ENCODE data around the gene TAS2R4. TPM values are rescaled to one million over a fixed set of nuclear protein-coding genes. Genes with fewer than 3 reads are reported as not detected.

Gene TAS2R4
- polyA plus RNA-seq, 1 donor from 2014 or later, result 2.3 TPM

GRCh38 chr7:141739250-141739649, 37.2 kb upstream of the TAS2R4 start:
- H3K9ac ChIP-seq (ENCODE audit: low read length), result peak overlapping the region; percentile 83

GRCh38 chr7:141742229-141742628, 34.2 kb upstream of the TAS2R4 start:
- no peaks in the 10 kb centered on the region for H4K20me1 ChIP-seq (ENCODE audit: insufficient read depth)
- peaks cover 28% of the 10 kb centered on the region for H3K79me2 ChIP-seq (replicated peaks; ENCODE audit: insufficient read depth, low read length)
- no peak overlapping the region for H2AFZ ChIP-seq (ENCODE audit: low read depth, low read length)
- H3K27me3 ChIP-seq (ENCODE audit: insufficient read depth, low read depth, low read length), result no peaks in the 10 kb centered on the region
- H3K4me3 ChIP-seq (ENCODE audit: low read length), result no peak overlapping the region
- no peak overlapping the region for H3K27ac ChIP-seq (ENCODE audit: low read length)
- H3K9me3 ChIP-seq (ENCODE audit: low read length), result no peaks in the 10 kb centered on the region
- no peak overlapping the region for H3K4me2 ChIP-seq (ENCODE audit: low read length)
- H3F3A ChIP-seq (ENCODE audit: insufficient read depth, low read length, poor library complexity, severe bottlenecking), result peaks cover 4% of the 10 kb centered on the region
- H3K36me3 ChIP-seq (ENCODE audit: insufficient read depth, low read length), result no peaks in the 10 kb centered on the region
- no peak overlapping the region for H3K9ac ChIP-seq (ENCODE audit: low read length)
- no peaks in the 10 kb centered on the region for H3K9me2 ChIP-seq (ENCODE audit: insufficient read depth, low read length)
- TF ChIP-seq SMC3 (conservative IDR thresholded peaks at IDR 0.05; ENCODE audit: poor library complexity) (no peak), RAD21 (conservative IDR thresholded peaks at IDR 0.05) (no peak), EP300 (conservative IDR thresholded peaks at IDR 0.05; ENCODE audit: poor library complexity, severe bottlenecking) (no peak), MXI1 (conservative IDR thresholded peaks at IDR 0.05; ENCODE audit: poor library complexity, severe bottlenecking) (no peak), CTCF (IDR thresholded peaks at IDR 0.05; ENCODE audit: poor library complexity, severe bottlenecking) (no peak), TAF1 (IDR thresholded peaks at IDR 0.05; ENCODE audit: low read depth) (no peak), POLR2AphosphoS5 (IDR thresholded peaks at IDR 0.05) (no peak)

More at GRCh38 chr7:141739250-141739649, 37.2 kb upstream of the TAS2R4 start:
- no peak for TF ChIP-seq TAF1 (IDR thresholded peaks at IDR 0.05; ENCODE audit: low read depth)
- TF ChIP-seq REST (IDR thresholded peaks at IDR 0.05; ENCODE audit: borderline replicate concordance), result no peak
- TF ChIP-seq CTCF (IDR thresholded peaks at IDR 0.05; ENCODE audit: poor library complexity, severe bottlenecking), result no peak
- no peak for TF ChIP-seq SMC3 (conservative IDR thresholded peaks at IDR 0.05; ENCODE audit: poor library complexity)
- no peak for TF ChIP-seq EZH2 (IDR thresholded peaks at IDR 0.05; ENCODE audit: borderline replicate concordance, insufficient read depth, low read length, poor library complexity, severe bottlenecking)
- no peak for TF ChIP-seq POLR2AphosphoS5 (IDR thresholded peaks at IDR 0.05)
- no peak for TF ChIP-seq EP300 (conservative IDR thresholded peaks at IDR 0.05; ENCODE audit: poor library complexity, severe bottlenecking)
- TF ChIP-seq RAD21 (conservative IDR thresholded peaks at IDR 0.05), result no peak
- no peak for TF ChIP-seq MXI1 (conservative IDR thresholded peaks at IDR 0.05; ENCODE audit: poor library complexity, severe bottlenecking)
- Histone ChIP-seq H3K79me2 (replicated peaks; ENCODE audit: insufficient read depth, low read length) (peaks cover 28% of the 10 kb centered on the region), H3K4me3 (ENCODE audit: low read length) (peak overlapping the region; percentile 75), H4K20me1 (ENCODE audit: insufficient read depth) (no peaks in the 10 kb centered on the region), H3K36me3 (ENCODE audit: insufficient read depth, low read length) (no peaks in the 10 kb centered on the region), H2AFZ (ENCODE audit: low read depth, low read length) (no peak overlapping the region), H3K9me3 (ENCODE audit: low read length) (no peaks in the 10 kb centered on the region), H3F3A (ENCODE audit: insufficient read depth, low read length, poor library complexity, severe bottlenecking) (peaks cover 4% of the 10 kb centered on the region), H3K27me3 (ENCODE audit: insufficient read depth, low read depth, low read length) (no peaks in the 10 kb centered on the region), H3K4me2 (ENCODE audit: low read length) (peak overlapping the region; percentile 85), H3K9me2 (ENCODE audit: insufficient read depth, low read length) (no peaks in the 10 kb centered on the region), H3K27ac (ENCODE audit: low read length) (no peak overlapping the region)
